Astrocyte (in vitro differentiated cells and primary cell): ENCODE measurements around the gene RIMS4. TPM values are rescaled to one million over a fixed set of nuclear protein-coding genes. Genes with fewer than 3 reads are reported as not detected.

Experiments used
- DNase-seq: peaks from one replicate; pipeline ENCODE4 v3.0.0-alpha.2; 2010; ENCODE audit warnings: low read depth
- FAIRE-seq: peaks from 2 replicates; lab custom pipeline; 2011; peaks lifted over from hg19 to GRCh38; lab: Jason Lieb, UNC
- H2AFZ ChIP-seq: 2 replicates; pipeline ENCODE4 v1.6.0; 2012; ENCODE audit warnings: low read depth, low read length, inconsistent platforms
- H3K27ac ChIP-seq: 2 replicates; pipeline ENCODE4 v1.5.1; 2011; ENCODE audit warnings: low read depth, low read length, inconsistent platforms
- H3K27me3 ChIP-seq: 2 replicates; pipeline ENCODE4 v1.6.0; 2011; ENCODE audit warnings: low read length, inconsistent platforms; ENCODE audit not compliant: insufficient read depth
- H3K36me3 ChIP-seq: 2 replicates; pipeline ENCODE4 v1.5.1; 2011; ENCODE audit warnings: low read length, inconsistent platforms; ENCODE audit not compliant: insufficient read depth
- H3K4me1 ChIP-seq: 2 replicates; pipeline ENCODE4 v1.5.1; 2011; ENCODE audit warnings: low read length, inconsistent platforms; ENCODE audit not compliant: insufficient read depth
- H3K4me2 ChIP-seq: 2 replicates; pipeline ENCODE4 v1.6.0; 2012; ENCODE audit warnings: low read length, inconsistent platforms
- H3K4me3 ChIP-seq: 2 replicates; pipeline ENCODE4 v1.5.1; 2011; ENCODE audit warnings: low read depth, mild to moderate bottlenecking, low read length, inconsistent platforms; ENCODE audit not compliant: insufficient read depth
- H3K79me2 ChIP-seq: 2 replicates; pipeline ENCODE4 v1.6.0; 2012; ENCODE audit warnings: mild to moderate bottlenecking, low read length, inconsistent platforms; ENCODE audit not compliant: insufficient read depth
- H3K9ac ChIP-seq: 2 replicates; pipeline ENCODE4 v1.6.0; 2012; ENCODE audit warnings: mild to moderate bottlenecking, low read length, inconsistent platforms
- H3K9me3 ChIP-seq: 2 replicates; pipeline ENCODE4 v1.5.1; 2012; ENCODE audit warnings: low read depth, mild to moderate bottlenecking, low read length, inconsistent platforms; ENCODE audit not compliant: insufficient read depth
- H4K20me1 ChIP-seq: 2 replicates; pipeline ENCODE4 v1.6.0; 2012; ENCODE audit warnings: low read length, inconsistent platforms; ENCODE audit not compliant: insufficient read depth
- H3K27ac Mint-ChIP-seq: one replicate; pipeline ENCODE4 v1.8.0; 2021; ENCODE audit warnings: mild to moderate bottlenecking, mixed read lengths; ENCODE audit not compliant: unreplicated experiment
- H3K27me3 Mint-ChIP-seq: one replicate; pipeline ENCODE4 v1.8.0; 2021; ENCODE audit warnings: low read depth, mixed read lengths; ENCODE audit not compliant: unreplicated experiment
- H3K36me3 Mint-ChIP-seq: one replicate; pipeline ENCODE4 v1.8.0; 2021; ENCODE audit warnings: low read depth, mixed read lengths; ENCODE audit not compliant: unreplicated experiment
- H3K4me1 Mint-ChIP-seq: one replicate; pipeline ENCODE4 v1.8.0; 2021; ENCODE audit warnings: low read depth, mixed read lengths; ENCODE audit not compliant: unreplicated experiment
- H3K4me3 Mint-ChIP-seq: one replicate; pipeline ENCODE4 v1.8.0; 2021; ENCODE audit warnings: mild to moderate bottlenecking, moderate library complexity, mixed read lengths; ENCODE audit not compliant: unreplicated experiment
- H3K9me3 Mint-ChIP-seq: one replicate; pipeline ENCODE4 v1.8.0; 2021; ENCODE audit warnings: mild to moderate bottlenecking, mixed read lengths; ENCODE audit not compliant: unreplicated experiment
- EZH2 ChIP-seq: IDR thresholded peaks from 2 replicates; pipeline ENCODE4 v1.6.1; 2012; ENCODE audit warnings: mild to moderate bottlenecking, low read length, inconsistent platforms; ENCODE audit not compliant: insufficient read depth
- total RNA-seq: library from RNA; stranded (reverse); gene quantifications from 2 replicates; pipeline ENCODE4 v1.2.1, GENCODE V29; 2021
- TF ChIP-seq, protein P1 (sequence below): IDR thresholded peaks from 2 replicates; pipeline ENCODE4 v1.5.1; 2011; ENCODE audit warnings: low read depth, mild to moderate bottlenecking, inconsistent platforms, low read length, moderate library complexity; ENCODE audit not compliant: insufficient read depth

RIMS4 gene
- total RNA-seq, 1 donor from 2014 or later, result 0.48 TPM

GRCh38 chr20:44737116-44737515, 73.2 kb downstream of the RIMS4 start:
- Histone ChIP-seq H3K79me2 (no peaks in the 10 kb centered on the region), H3K27me3 (peaks cover 22% of the 10 kb centered on the region), H3K9ac (no peak overlapping the region), H3K4me3 (no peak overlapping the region), H3K9me3 (no peaks in the 10 kb centered on the region), H3K36me3 (no peaks in the 10 kb centered on the region), H3K4me1 (no peaks in the 10 kb centered on the region), H3K4me2 (no peak overlapping the region), H3K27ac (no peak overlapping the region), H4K20me1 (no peaks in the 10 kb centered on the region), H2AFZ (no peak overlapping the region)
- H3K27ac Mint-ChIP-seq, result no peak overlapping the region
- FAIRE-seq (no peak), DNase-seq (no peak)
- peaks cover 27% of the 10 kb centered on the region for H3K4me1 Mint-ChIP-seq
- TF ChIP-seq, protein P1, sequence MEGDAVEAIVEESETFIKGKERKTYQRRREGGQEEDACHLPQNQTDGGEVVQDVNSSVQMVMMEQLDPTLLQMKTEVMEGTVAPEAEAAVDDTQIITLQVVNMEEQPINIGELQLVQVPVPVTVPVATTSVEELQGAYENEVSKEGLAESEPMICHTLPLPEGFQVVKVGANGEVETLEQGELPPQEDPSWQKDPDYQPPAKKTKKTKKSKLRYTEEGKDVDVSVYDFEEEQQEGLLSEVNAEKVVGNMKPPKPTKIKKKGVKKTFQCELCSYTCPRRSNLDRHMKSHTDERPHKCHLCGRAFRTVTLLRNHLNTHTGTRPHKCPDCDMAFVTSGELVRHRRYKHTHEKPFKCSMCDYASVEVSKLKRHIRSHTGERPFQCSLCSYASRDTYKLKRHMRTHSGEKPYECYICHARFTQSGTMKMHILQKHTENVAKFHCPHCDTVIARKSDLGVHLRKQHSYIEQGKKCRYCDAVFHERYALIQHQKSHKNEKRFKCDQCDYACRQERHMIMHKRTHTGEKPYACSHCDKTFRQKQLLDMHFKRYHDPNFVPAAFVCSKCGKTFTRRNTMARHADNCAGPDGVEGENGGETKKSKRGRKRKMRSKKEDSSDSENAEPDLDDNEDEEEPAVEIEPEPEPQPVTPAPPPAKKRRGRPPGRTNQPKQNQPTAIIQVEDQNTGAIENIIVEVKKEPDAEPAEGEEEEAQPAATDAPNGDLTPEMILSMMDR, result no peak
- TF ChIP-seq EZH2, result no peak
- peaks cover 12% of the 10 kb centered on the region for H3K27me3 Mint-ChIP-seq
- no peak overlapping the region for H3K4me3 Mint-ChIP-seq
- peaks cover 3% of the 10 kb centered on the region for H3K36me3 Mint-ChIP-seq
- H3K9me3 Mint-ChIP-seq, result peaks cover 8% of the 10 kb centered on the region

DNA sequence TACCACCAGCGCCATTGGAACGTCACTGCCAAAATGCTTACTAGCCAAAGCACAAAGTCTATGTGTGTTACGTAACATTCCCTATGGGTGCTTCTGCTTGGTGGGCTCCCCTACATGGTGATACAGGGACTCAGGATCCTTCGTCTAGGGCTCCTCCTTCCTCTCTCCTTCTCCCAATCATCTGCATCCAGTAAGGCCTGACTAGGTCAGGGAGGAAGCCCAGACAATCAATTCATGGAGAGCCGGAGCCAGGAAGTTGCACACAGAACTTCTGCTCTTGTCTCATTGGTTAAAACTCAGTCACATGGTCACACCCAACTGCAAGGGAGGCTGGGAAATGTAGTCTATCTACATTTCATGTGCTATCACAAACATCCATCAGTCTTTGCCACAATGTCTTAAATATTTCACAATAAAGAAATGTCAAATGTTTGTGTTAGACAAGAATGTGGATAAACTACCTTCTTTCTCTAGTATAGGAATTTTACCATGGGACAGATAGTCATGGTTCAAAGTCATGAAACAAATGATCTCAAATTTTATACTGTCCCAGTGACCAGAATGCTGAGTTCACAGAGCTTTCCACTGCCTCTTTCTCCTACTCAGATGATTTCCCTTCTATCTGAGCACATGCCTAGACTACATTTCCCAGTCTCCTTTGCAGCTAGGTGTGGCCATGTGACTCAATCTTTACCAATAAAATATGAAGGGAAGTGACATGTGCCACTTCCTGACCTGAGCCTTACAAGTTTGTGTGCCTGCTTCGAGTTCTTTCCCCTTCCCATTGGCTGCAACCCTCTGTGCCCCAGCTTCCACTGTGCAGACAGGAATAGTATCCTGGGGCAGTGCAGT, 74.0 kb downstream of the RIMS4 start:
- H3K36me3 Mint-ChIP-seq, result peaks cover 3% of the 10 kb centered on the region
- TF ChIP-seq, protein P1, result no peak
- TF ChIP-seq EZH2, result no peak
- Histone ChIP-seq H3K4me2 (peak overlapping the region; percentile 16), H2AFZ (peak overlapping the region; percentile 35), H4K20me1 (no peaks in the 10 kb centered on the region), H3K4me3 (no peak overlapping the region), H3K27ac (no peak overlapping the region), H3K9me3 (no peaks in the 10 kb centered on the region), H3K27me3 (peaks cover 14% of the 10 kb centered on the region), H3K4me1 (peaks cover 6% of the 10 kb centered on the region), H3K36me3 (no peaks in the 10 kb centered on the region), H3K9ac (no peak overlapping the region), H3K79me2 (no peaks in the 10 kb centered on the region)
- H3K27me3 Mint-ChIP-seq, result peaks cover 5% of the 10 kb centered on the region
- no peak overlapping the region for H3K4me3 Mint-ChIP-seq
- DNase-seq (peak; percentile 70), FAIRE-seq (peak; percentile 17)
- H3K27ac Mint-ChIP-seq, result peak overlapping the region; percentile 60
- peaks cover 8% of the 10 kb centered on the region for H3K9me3 Mint-ChIP-seq
- H3K4me1 Mint-ChIP-seq, result peaks cover 31% of the 10 kb centered on the region

DNA sequence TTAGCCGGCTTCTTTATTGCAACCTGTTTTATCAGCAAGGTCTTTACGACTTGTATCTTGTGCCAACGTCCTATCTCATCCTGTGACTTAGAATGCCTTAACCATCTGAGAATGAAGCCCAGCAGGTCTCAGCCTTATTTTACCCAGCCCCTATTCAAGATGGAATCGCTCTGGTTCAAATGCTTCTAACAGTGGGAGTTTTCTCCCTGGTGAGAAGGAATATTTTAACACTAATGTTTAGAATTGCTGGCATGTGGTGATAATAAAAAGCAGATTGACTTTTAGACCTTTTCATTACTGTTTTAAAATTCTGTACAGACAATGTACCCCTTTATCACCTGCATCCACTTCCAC, 74.6 kb downstream of the RIMS4 start:
- Mint-ChIP-seq H3K27ac (peak overlapping the region; percentile 60), H3K4me1 (peaks cover 33% of the 10 kb centered on the region), H3K27me3 (peaks cover 2% of the 10 kb centered on the region), H3K4me3 (no peak overlapping the region), H3K36me3 (peaks cover 3% of the 10 kb centered on the region), H3K9me3 (peaks cover 8% of the 10 kb centered on the region)
- no peaks in the 10 kb centered on the region for H3K79me2 ChIP-seq
- peaks cover 12% of the 10 kb centered on the region for H3K27me3 ChIP-seq
- H3K36me3 ChIP-seq, result no peaks in the 10 kb centered on the region
- no peak overlapping the region for H3K27ac ChIP-seq
- H4K20me1 ChIP-seq, result no peaks in the 10 kb centered on the region
- no peak for TF ChIP-seq EZH2
- H3K4me3 ChIP-seq, result no peak overlapping the region
- H3K4me1 ChIP-seq, result peaks cover 6% of the 10 kb centered on the region
- no peak overlapping the region for H3K4me2 ChIP-seq
- FAIRE-seq, result no peak
- no peak overlapping the region for H2AFZ ChIP-seq
- DNase-seq, result no peak
- H3K9me3 ChIP-seq, result no peaks in the 10 kb centered on the region
- no peak overlapping the region for H3K9ac ChIP-seq
